Measurements from ENCODE around the gene CTNNA1. TPM values are rescaled to one million over a fixed set of nuclear protein-coding genes. Genes with fewer than 3 reads are reported as not detected.

CTNNA1 gene
- total RNA-seq, 3 donors from 2014 or later (not counting 1 experiment from before 2014, with no cell fraction given), result 34.4 to 53.0 (median 49.8) TPM

GRCh38 chr5:138876811-138877210 lies 123.6 kb downstream of the CTNNA1 start:
- Histone ChIP-seq H3K4me1 (ENCODE audit: control insufficient read depth, insufficient read depth, low read length) (no peaks in the 10 kb centered on the region), H3K27me3 (ENCODE audit: control insufficient read depth, insufficient read depth, low read length) (no peaks in the 10 kb centered on the region), H3K4me3 (ENCODE audit: low read length) (no peak overlapping the region), H3K9me3 (ENCODE audit: control insufficient read depth, insufficient read depth, low read length) (no peaks in the 10 kb centered on the region), H3K36me3 (ENCODE audit: control insufficient read depth, insufficient read depth, low read length) (no peaks in the 10 kb centered on the region), H3K27ac (ENCODE audit: low read length) (no peak overlapping the region)
- intact Hi-C loops (cut with micrococcal nuclease), result no loop called here
- ATAC-seq (no peak), DNase-seq (no peak)
- peaks cover 0 to 3% of the 10 kb centered on the region in 2 donors for H3K27me3 Mint-ChIP-seq (ENCODE audit: low read depth in 2 of 2)
- H3K4me3 Mint-ChIP-seq, result no peak overlapping the region
- H3K27ac Mint-ChIP-seq, result no peak overlapping the region
- 87% methylated on average over 2 of the region's 4 CpGs for WGBS (ENCODE audit: insufficient coverage)
- H3K9me3 Mint-ChIP-seq, result no peaks in the 10 kb centered on the region
- H3K4me1 Mint-ChIP-seq, result peaks cover 0 to 22% of the 10 kb centered on the region in 2 donors
- no peak for TF ChIP-seq CTCF (IDR thresholded peaks at IDR 0.05)
- H3K36me3 Mint-ChIP-seq, result no peaks in the 10 kb centered on the region

- Histone ChIP-seq H3K9me3 (ENCODE audit: control insufficient read depth, insufficient read depth, low read length) (no peaks in the 10 kb centered on the region), H3K4me3 (ENCODE audit: low read length) (no peak overlapping the region), H3K27me3 (ENCODE audit: control insufficient read depth, insufficient read depth, low read length) (no peaks in the 10 kb centered on the region), H3K27ac (ENCODE audit: low read length) (no peak overlapping the region), H3K36me3 (ENCODE audit: control insufficient read depth, insufficient read depth, low read length) (no peaks in the 10 kb centered on the region), H3K4me1 (ENCODE audit: control insufficient read depth, insufficient read depth, low read length) (no peaks in the 10 kb centered on the region)
- H3K4me3 Mint-ChIP-seq, result no peak overlapping the region
- H3K4me1 Mint-ChIP-seq, result peaks cover 0 to 23% of the 10 kb centered on the region in 2 donors
- intact Hi-C loops (cut with micrococcal nuclease), result no loop called here
- H3K27ac Mint-ChIP-seq, result no peak overlapping the region
- peaks cover 0 to 2% of the 10 kb centered on the region in 2 donors for H3K27me3 Mint-ChIP-seq (ENCODE audit: low read depth in 2 of 2)
- WGBS (ENCODE audit: insufficient coverage), result 97% methylated on average over 7 of the region's 7 CpGs
- no peak for TF ChIP-seq CTCF (IDR thresholded peaks at IDR 0.05)
- H3K36me3 Mint-ChIP-seq, result no peaks in the 10 kb centered on the region
- no peak for ATAC-seq
- H3K9me3 Mint-ChIP-seq, result no peaks in the 10 kb centered on the region
- DNase-seq, result no peak
Observed at GRCh38 chr5:138878437-138879235, 125.4 kb downstream of the CTNNA1 start.

DNA sequence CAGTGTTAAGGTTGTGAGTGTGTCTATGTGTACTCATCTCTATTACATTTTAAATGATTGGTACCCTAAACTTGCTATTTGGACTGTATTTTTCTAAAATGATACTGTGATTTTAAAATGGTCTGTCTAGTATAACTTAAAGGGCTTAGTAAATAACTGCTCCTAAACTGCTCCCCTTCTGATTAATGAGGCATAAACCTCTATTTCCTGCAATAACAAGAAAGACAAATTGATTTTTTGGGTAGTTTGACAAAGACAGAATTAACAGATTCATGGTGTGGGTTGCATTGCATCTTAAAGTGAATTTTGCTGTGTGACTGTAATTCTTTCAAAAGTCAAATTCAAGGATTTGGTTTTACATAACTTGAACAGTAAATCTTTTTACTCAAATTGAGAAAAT lies 130.0 kb downstream of the CTNNA1 start:
- H3K27ac Mint-ChIP-seq, result no peak overlapping the region
- H3K4me1 Mint-ChIP-seq, result peaks cover 0 to 19% of the 10 kb centered on the region in 2 donors
- intact Hi-C loops (cut with micrococcal nuclease), result no loop called here
- no peak for DNase-seq
- Histone ChIP-seq H3K36me3 (ENCODE audit: control insufficient read depth, insufficient read depth, low read length) (no peaks in the 10 kb centered on the region), H3K27me3 (ENCODE audit: control insufficient read depth, insufficient read depth, low read length) (no peaks in the 10 kb centered on the region), H3K9me3 (ENCODE audit: control insufficient read depth, insufficient read depth, low read length) (no peaks in the 10 kb centered on the region), H3K27ac (ENCODE audit: low read length) (no peak overlapping the region), H3K4me3 (ENCODE audit: low read length) (no peak overlapping the region), H3K4me1 (ENCODE audit: control insufficient read depth, insufficient read depth, low read length) (no peaks in the 10 kb centered on the region)
- no peak for TF ChIP-seq CTCF (IDR thresholded peaks at IDR 0.05)
- no peaks in the 10 kb centered on the region for H3K9me3 Mint-ChIP-seq
- H3K4me3 Mint-ChIP-seq, result no peak overlapping the region
- no peaks in the 10 kb centered on the region for H3K36me3 Mint-ChIP-seq
- no peak for ATAC-seq
- peaks cover 0 to 2% of the 10 kb centered on the region in 2 donors for H3K27me3 Mint-ChIP-seq (ENCODE audit: low read depth in 2 of 2)

- no peaks in the 10 kb centered on the region for H3K36me3 Mint-ChIP-seq
- Histone ChIP-seq H3K27ac (ENCODE audit: low read length) (no peak overlapping the region), H3K4me3 (ENCODE audit: low read length) (no peak overlapping the region), H3K9me3 (ENCODE audit: control insufficient read depth, insufficient read depth, low read length) (no peaks in the 10 kb centered on the region), H3K27me3 (ENCODE audit: control insufficient read depth, insufficient read depth, low read length) (no peaks in the 10 kb centered on the region), H3K36me3 (ENCODE audit: control insufficient read depth, insufficient read depth, low read length) (no peaks in the 10 kb centered on the region), H3K4me1 (ENCODE audit: control insufficient read depth, insufficient read depth, low read length) (no peaks in the 10 kb centered on the region)
- no peak for TF ChIP-seq CTCF (IDR thresholded peaks at IDR 0.05)
- intact Hi-C loops (cut with micrococcal nuclease), result no loop called here
- H3K4me3 Mint-ChIP-seq, result no peak overlapping the region
- peaks cover 0 to 19% of the 10 kb centered on the region in 2 donors for H3K4me1 Mint-ChIP-seq
- DNase-seq (no peak), ATAC-seq (no peak)
- 100% methylated on average over 1 of the region's 1 CpG for WGBS (ENCODE audit: insufficient coverage)
- no peak overlapping the region for H3K27ac Mint-ChIP-seq
- peaks cover 0 to 2% of the 10 kb centered on the region in 2 donors for H3K27me3 Mint-ChIP-seq (ENCODE audit: low read depth in 2 of 2)
- no peaks in the 10 kb centered on the region for H3K9me3 Mint-ChIP-seq
Observed at GRCh38 chr5:138884094-138884493, 130.9 kb downstream of the CTNNA1 start.

Measured in natural killer cell (primary cell).